BJ (cell line): Measurements from ENCODE around the gene P2RX5. TPM values are rescaled to one million over a fixed set of nuclear protein-coding genes. Genes with fewer than 3 reads are reported as not detected.

Experiments used
- CTCF ChIA-PET: fragments of 350-600 bp; formaldehyde crosslinking; extraction: SDS; loops from one replicate; lab custom pipeline; 2021; ENCODE audit warnings: antibody characterized with exemption, inconsistent platforms; lab: Yijun Ruan, JAX
- POLR2A ChIA-PET: fragments of 300-600 bp; sonication (Branson Sonifier 250); formaldehyde crosslinking; extraction: SDS; loops from one replicate; lab custom pipeline; 2021; ENCODE audit warnings: antibody characterized with exemption; lab: Charles Lee
- DNase-seq: peaks from one replicate; pipeline ENCODE4 v3.0.0-alpha.2; 2011; ENCODE audit warnings: low read depth
- H3K27me3 ChIP-seq: 2 replicates; pipeline ENCODE4 v1.6.0; 2011; ENCODE audit warnings: low read length; ENCODE audit not compliant: control insufficient read depth, insufficient read depth
- H3K36me3 ChIP-seq: 2 replicates; pipeline ENCODE4 v1.5.1; 2011; ENCODE audit warnings: low read length; ENCODE audit not compliant: control insufficient read depth, insufficient read depth
- H3K4me3 ChIP-seq: 2 replicates; pipeline ENCODE4 v1.5.1; 2011; ENCODE audit warnings: low read depth, mild to moderate bottlenecking, control low read depth, low read length
- CTCF ChIP-seq: IDR thresholded peaks from 2 replicates; pipeline ENCODE4 v1.5.1; 2011; ENCODE audit warnings: low read depth, mild to moderate bottlenecking, control low read depth, inconsistent platforms, low read length, moderate library complexity; ENCODE audit not compliant: insufficient read depth
- polyA plus RNA-seq: library from polyadenylated mRNA; depleted of rRNA; stranded (reverse); fragments of >200 nt; gene quantifications from 2 replicates; pipeline ENCODE4 v1.2.3, GENCODE V29; 2011

The P2RX5 gene
- polyA plus RNA-seq, 1 experiment = 6.5 TPM

GRCh38 chr17:3695129-3695722 is 729 bp downstream of the P2RX5 start:
- ChIA-PET CTCF (interaction anchor here (1.1 to 4.2 kb wide), 2 partner anchors 12 to 159 kb away, joined by 3 to 26 read pairs; no protein-coding TSS in a partner anchor), POLR2A (no interaction called here)
- peaks cover 2% of the 10 kb centered on the region; the same call in 1 of the 2 replicates for H3K27me3 ChIP-seq
- no peaks in the 10 kb centered on the region for H3K36me3 ChIP-seq
- TF ChIP-seq CTCF = no peak
- peak overlapping the region; percentile 58 for H3K4me3 ChIP-seq
- no peak for DNase-seq

GRCh38 chr17:3693829-3694231 is 2.1 kb downstream of the P2RX5 start:
- DNase-seq = no peak
- Histone ChIP-seq H3K4me3 (no peak overlapping the region), H3K36me3 (no peaks in the 10 kb centered on the region), H3K27me3 (peaks cover 2% of the 10 kb centered on the region; the same call in 1 of the 2 replicates)
- CTCF ChIA-PET = interaction anchor here (4.2 kb wide), 1 partner anchor 10 kb away, joined by 26 read pairs; no protein-coding TSS in a partner anchor
- TF ChIP-seq CTCF = no peak
- POLR2A ChIA-PET = no interaction called here

- no peak for TF ChIP-seq CTCF
- ChIA-PET CTCF (no interaction called here), POLR2A (no interaction called here)
- DNase-seq = no peak
- Histone ChIP-seq H3K4me3 (no peak overlapping the region), H3K36me3 (no peaks in the 10 kb centered on the region), H3K27me3 (peaks cover 2% of the 10 kb centered on the region; the same call in 1 of the 2 replicates)
Observed at GRCh38 chr17:3693141-3693540, 2.8 kb downstream of the P2RX5 start.

GRCh38 chr17:3692346-3692745 is 3.6 kb downstream of the P2RX5 start:
- no peak for DNase-seq
- Histone ChIP-seq H3K27me3 (peaks cover 2% of the 10 kb centered on the region; the same call in 1 of the 2 replicates), H3K4me3 (no peak overlapping the region), H3K36me3 (no peaks in the 10 kb centered on the region)
- POLR2A ChIA-PET = no interaction called here
- TF ChIP-seq CTCF = no peak
- CTCF ChIA-PET = interaction anchor here (1.0 kb wide), 1 partner anchor 10 kb away, joined by 4 read pairs; no protein-coding TSS in a partner anchor

GRCh38 chr17:3691617-3692067 is 4.3 kb downstream of the P2RX5 start:
- ChIA-PET CTCF (interaction anchor here (1.0 kb wide), 1 partner anchor 9 kb away, joined by 4 read pairs; no protein-coding TSS in a partner anchor), POLR2A (no interaction called here)
- H3K36me3 ChIP-seq = no peaks in the 10 kb centered on the region
- DNase-seq = no peak
- no peaks in the 10 kb centered on the region for H3K27me3 ChIP-seq
- no peak overlapping the region for H3K4me3 ChIP-seq
- TF ChIP-seq CTCF = no peak
